ENCODE measurements around the gene ADTRP. TPM values are rescaled to one million over a fixed set of nuclear protein-coding genes. Genes with fewer than 3 reads are reported as not detected.
A peak's percentile ranks its signal among the peaks of the same experiment; 100 is the strongest.

ADTRP gene
- total RNA-seq, 4 donors from 2014 or later = 0.23 to 0.72 (median 0.67) TPM; not detected in 1

- H3K27ac ChIP-seq = no peak overlapping the region
- no peak for TF ChIP-seq CTCF (IDR thresholded peaks at IDR 0.05)
- TF ChIP-seq POLR2AphosphoS5 (IDR thresholded peaks at IDR 0.05) = no peak
- TF ChIP-seq POLR2A (IDR thresholded peaks at IDR 0.05) = no peak
- no peak for TF ChIP-seq EP300 (IDR thresholded peaks at IDR 0.05)
- H3K4me1 ChIP-seq = no peaks in the 10 kb centered on the region
- H3K9me3 ChIP-seq = no peaks in the 10 kb centered on the region
- H3K27me3 ChIP-seq = no peaks in the 10 kb centered on the region
- WGBS, 2 donors (ENCODE audit: low coverage in 1 of 2) = 97 to 100% methylated on average over 3 to 6 of the region's 6 CpGs
- no peak overlapping the region for H3K4me3 ChIP-seq
- no peaks in the 10 kb centered on the region for H3K36me3 ChIP-seq
- ATAC-seq = no peak
Observed at GRCh38 chr6:11701573-11701972, 77.0 kb downstream of the ADTRP start.

GRCh38 chr6:11700118-11700718 is 78.4 kb downstream of the ADTRP start:
- Histone ChIP-seq H3K4me1 (no peaks in the 10 kb centered on the region), H3K27me3 (no peaks in the 10 kb centered on the region), H3K36me3 (no peaks in the 10 kb centered on the region), H3K9me3 (no peaks in the 10 kb centered on the region), H3K4me3 (no peak overlapping the region), H3K27ac (no peak overlapping the region)
- peak; percentile 40 to 49 (median 44) for TF ChIP-seq CTCF (IDR thresholded peaks at IDR 0.05)
- TF ChIP-seq POLR2A (IDR thresholded peaks at IDR 0.05) = no peak
- 83% methylated on average over 2 of the region's 2 CpGs; no CpG with 5 or more reads in 1 of the 2 donors for WGBS, 2 donors (ENCODE audit: low coverage in 1 of 2)
- ATAC-seq = no peak

GRCh38 chr6:11699576-11699975 is 79.0 kb downstream of the ADTRP start:
- ATAC-seq = no peak
- Histone ChIP-seq H3K4me3 (no peak overlapping the region), H3K9me3 (no peaks in the 10 kb centered on the region), H3K27me3 (no peaks in the 10 kb centered on the region), H3K36me3 (no peaks in the 10 kb centered on the region), H3K4me1 (no peaks in the 10 kb centered on the region), H3K27ac (no peak overlapping the region)
- TF ChIP-seq POLR2A (IDR thresholded peaks at IDR 0.05) (no peak), EP300 (IDR thresholded peaks at IDR 0.05) (no peak), CTCF (IDR thresholded peaks at IDR 0.05) (no peak), POLR2AphosphoS5 (IDR thresholded peaks at IDR 0.05) (no peak)
- WGBS, 2 donors (ENCODE audit: low coverage in 1 of 2) = 47 to 63% methylated on average over 1 of the region's 1 CpG

- no peaks in the 10 kb centered on the region for H3K4me1 ChIP-seq
Observed at GRCh38 chr6:11692451-11693376, 85.9 kb downstream of the ADTRP start.

More at GRCh38 chr6:11692451-11693376, 85.9 kb downstream of the ADTRP start:
- ATAC-seq = no peak
- Histone ChIP-seq H3K9me3 (peaks cover 0 to 3% (median 0%) of the 10 kb centered on the region in 3 donors), H3K27ac (no peak overlapping the region), H3K27me3 (no peaks in the 10 kb centered on the region), H3K4me3 (no peak overlapping the region), H3K36me3 (no peaks in the 10 kb centered on the region)
- WGBS, 2 donors (ENCODE audit: low coverage in 1 of 2) = 70 to 78% methylated on average over 4 of the region's 4 CpGs
- TF ChIP-seq POLR2AphosphoS5 (IDR thresholded peaks at IDR 0.05) = no peak
- no peak for TF ChIP-seq CTCF (IDR thresholded peaks at IDR 0.05)
